Keratinocyte (primary cell): ENCODE measurements around the gene GAN. TPM values are rescaled to one million over a fixed set of nuclear protein-coding genes. Genes with fewer than 3 reads are reported as not detected.

ENCODE experiments used
- DNase-seq: peaks from one replicate; pipeline ENCODE4 v3.0.0-alpha.2; 2011; ENCODE audit warnings: low read depth, missing footprints, low spot score
- FAIRE-seq: peaks from 2 replicates; lab custom pipeline; 2011; peaks lifted over from hg19 to GRCh38; lab: Jason Lieb, UNC
- H2AFZ ChIP-seq: 2 replicates; pipeline ENCODE4 v1.6.0; 2012; ENCODE audit warnings: low read length, control low read depth, inconsistent platforms; ENCODE audit not compliant: control insufficient read depth
- H3K27ac ChIP-seq: 2 replicates; pipeline ENCODE4 v1.5.1; 2011; ENCODE audit warnings: low read length; ENCODE audit not compliant: control insufficient read depth, insufficient read depth
- H3K27me3 ChIP-seq: 3 replicates; pipeline ENCODE4 v1.6.0; 2011; ENCODE audit warnings: low read length; ENCODE audit not compliant: control insufficient read depth, insufficient read depth; ENCODE audit errors: extremely low read depth
- H3K36me3 ChIP-seq, 2 experiments: 2 replicates in 1 of 2; 3 replicates in 1 of 2; pipeline ENCODE4 v1.5.1; 2011; ENCODE audit warnings: low read length in 2 of 2, mild to moderate bottlenecking in 1 of 2; ENCODE audit not compliant: control insufficient read depth in 2 of 2, insufficient read depth in 2 of 2; ENCODE audit errors: extremely low read depth in 1 of 2
- H3K4me1 ChIP-seq: 3 replicates; pipeline ENCODE4 v1.5.1; 2011; ENCODE audit warnings: low read length; ENCODE audit not compliant: control insufficient read depth, insufficient read depth; ENCODE audit errors: extremely low read depth
- H3K4me2 ChIP-seq: 3 replicates; pipeline ENCODE4 v1.6.0; 2011; ENCODE audit warnings: low read depth, low read length; ENCODE audit not compliant: control insufficient read depth, insufficient read depth; ENCODE audit errors: extremely low read depth
- H3K4me3 ChIP-seq, 3 experiments: fragments of 200-600 bp in 1 of 3; sonication (generic) in 1 of 3; 2 replicates in 2 of 3; 3 replicates in 1 of 3; pipeline ENCODE4 v1.5.1; 2011 to 2016; ENCODE audit warnings: low read length in 3 of 3, mild to moderate bottlenecking in 3 of 3, control low read depth in 2 of 3, inconsistent platforms in 1 of 3, low read depth in 1 of 3, mixed read lengths in 1 of 3, mixed run types in 1 of 3, moderate library complexity in 1 of 3; ENCODE audit not compliant: control insufficient read depth in 2 of 3, insufficient read depth in 2 of 3; ENCODE audit errors: extremely low read depth in 1 of 3
- H3K79me2 ChIP-seq: 2 replicates; pipeline ENCODE4 v1.6.0; 2012; ENCODE audit warnings: low read length; ENCODE audit not compliant: control insufficient read depth, insufficient read depth
- H3K9ac ChIP-seq: 3 replicates; pipeline ENCODE4 v1.6.0; 2011; ENCODE audit warnings: low read length; ENCODE audit not compliant: control insufficient read depth, insufficient read depth; ENCODE audit errors: extremely low read depth
- H3K9me1 ChIP-seq: 3 replicates; pipeline ENCODE4 v1.6.0; 2011; ENCODE audit warnings: low read length; ENCODE audit not compliant: control insufficient read depth, insufficient read depth; ENCODE audit errors: extremely low read depth
- H3K9me3 ChIP-seq: 2 replicates; pipeline ENCODE4 v1.5.1; 2012; ENCODE audit warnings: low read depth, low read length; ENCODE audit not compliant: control insufficient read depth
- H4K20me1 ChIP-seq: 3 replicates; pipeline ENCODE4 v1.6.0; 2011; ENCODE audit warnings: low read length; ENCODE audit not compliant: control insufficient read depth, insufficient read depth; ENCODE audit errors: extremely low read depth
- CTCF ChIP-seq, 3 experiments: IDR thresholded peaks in 1 of 3; conservative IDR thresholded peaks in 1 of 3; optimal IDR thresholded peaks in 1 of 3; 2 replicates in 2 of 3; 3 replicates in 1 of 3; pipeline versions ENCODE3 to v1.5.1; 2011; ENCODE audit warnings: low read length in 3 of 3, mild to moderate bottlenecking in 3 of 3, moderate library complexity in 2 of 3, control low read depth in 1 of 3, inconsistent platforms in 1 of 3; ENCODE audit not compliant: insufficient read depth in 2 of 3; ENCODE audit errors: extremely low read depth in 1 of 3
- EZH2 ChIP-seq: IDR thresholded peaks from one replicate; pipeline ENCODE4 v1.6.1; 2012; ENCODE audit warnings: inconsistent platforms, mild to moderate bottlenecking, low read length, moderate library complexity
- dilution Hi-C: fragments of 300-500 bp; cut with MboI; formaldehyde crosslinking; loops from one replicate; pipeline ENCODE4 v1.7.0; 2020; ENCODE audit warnings: low sequenced_read_pairs; ENCODE audit not compliant: extremely low pct_ligation_motif_present
- polyA plus RNA-seq, 5 experiments: library from polyadenylated mRNA; depleted of rRNA in 3 of 5; stranded (reverse) in 3 of 5; stranded (forward) in 1 of 5; unstranded in 1 of 5; fragments of >200 nt; gene quantifications; 1 replicate in 1 of 5; 2 replicates in 3 of 5; 3 replicates in 1 of 5; pipeline versions ENCODE4 v1.2.1 to v1.2.3, GENCODE V29; 2011 to 2012; ENCODE audit warnings: missing spikeins in 2 of 5, low read depth in 1 of 5, low replicate concordance in 1 of 5

The GAN gene
- polyA plus RNA-seq, 1 donor (not counting 4 experiments of a cell fraction or from before 2014, with no cell fraction given) = 6.5 TPM

DNA sequence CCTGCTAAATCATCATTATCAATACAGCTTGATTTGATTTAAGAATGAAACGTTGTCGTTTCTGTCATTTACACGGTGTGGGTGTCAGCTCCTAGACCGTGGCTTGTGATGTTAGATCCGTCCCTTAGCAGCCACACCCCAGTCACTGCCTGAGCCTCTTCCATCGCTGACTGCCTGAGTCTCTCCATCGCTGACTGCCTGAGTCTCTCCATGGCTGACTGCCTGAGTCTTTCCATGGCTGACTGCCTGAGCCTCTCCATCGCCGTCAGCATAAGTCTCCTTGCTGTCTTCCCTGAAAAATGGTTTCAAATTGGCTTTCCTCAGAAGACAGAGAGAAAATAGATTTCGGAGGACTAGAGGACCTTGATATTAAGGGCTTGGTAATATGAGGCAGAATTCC is 76.1 kb downstream of the GAN start:
- no peaks in the 10 kb centered on the region for H3K4me1 ChIP-seq
- H3K4me2 ChIP-seq = no peak overlapping the region
- no peaks in the 10 kb centered on the region for H3K79me2 ChIP-seq
- no peaks in the 10 kb centered on the region for H3K9me3 ChIP-seq
- no peak for DNase-seq
- no peaks in the 10 kb centered on the region for H3K27me3 ChIP-seq
- dilution Hi-C loops = no loop called here
- peaks cover 7 to 8% of the 10 kb centered on the region in 2 experiments for H3K36me3 ChIP-seq
- H2AFZ ChIP-seq = no peak overlapping the region
- no peak overlapping the region for H3K4me3 ChIP-seq
- H4K20me1 ChIP-seq = no peaks in the 10 kb centered on the region
- no peak for TF ChIP-seq EZH2
- no peak for TF ChIP-seq CTCF (optimal IDR thresholded peaks at IDR 0.05 in 1 of 3, IDR thresholded peaks at IDR 0.05 in 1 of 3, conservative IDR thresholded peaks at IDR 0.05 in 1 of 3; ENCODE audit: extremely low read depth in 1 of 3, insufficient read depth in 2 of 3, low read length in 3 of 3)
- H3K9ac ChIP-seq = no peak overlapping the region
- no peak overlapping the region for H3K27ac ChIP-seq
- no peaks in the 10 kb centered on the region for H3K9me1 ChIP-seq
- FAIRE-seq = no peak

GRCh38 chr16:81392011-81392410 is 77.2 kb downstream of the GAN start:
- no peak overlapping the region for H3K9ac ChIP-seq
- dilution Hi-C loops = no loop called here
- peaks cover 6 to 7% of the 10 kb centered on the region in 2 experiments for H3K36me3 ChIP-seq
- DNase-seq (no peak), FAIRE-seq (no peak)
- H3K27me3 ChIP-seq = no peaks in the 10 kb centered on the region
- H3K9me3 ChIP-seq = no peaks in the 10 kb centered on the region
- H3K4me1 ChIP-seq = no peaks in the 10 kb centered on the region
- H2AFZ ChIP-seq = no peak overlapping the region
- no peaks in the 10 kb centered on the region for H4K20me1 ChIP-seq
- H3K79me2 ChIP-seq = no peaks in the 10 kb centered on the region
- no peak overlapping the region for H3K27ac ChIP-seq
- no peak overlapping the region for H3K4me2 ChIP-seq
- no peaks in the 10 kb centered on the region for H3K9me1 ChIP-seq
- TF ChIP-seq EZH2 (no peak), CTCF (optimal IDR thresholded peaks at IDR 0.05 in 1 of 3, IDR thresholded peaks at IDR 0.05 in 1 of 3, conservative IDR thresholded peaks at IDR 0.05 in 1 of 3; ENCODE audit: extremely low read depth in 1 of 3, insufficient read depth in 2 of 3, low read length in 3 of 3) (no peak)
- no peak overlapping the region for H3K4me3 ChIP-seq
